HepG2 (cell line): Measurements from ENCODE around the gene CHN1.

ENCODE experiments used
- CTCF ChIP-seq: sonication (generic); formaldehyde crosslinking; IDR thresholded peaks from 2 replicates; pipeline ENCODE4 v1.5.0; 2020; ENCODE audit warnings: mild to moderate bottlenecking, missing genetic modification reagents, moderate library complexity
- RFX5 ChIP-seq: IDR thresholded peaks from 2 replicates; pipeline ENCODE4 v1.6.1; 2011; ENCODE audit warnings: low read depth, low read length, improper control_type of control experiment

- TF ChIP-seq RFX5 (no peak), CTCF (CRISPR knock-in tag) (no peak)
Observed at GRCh38 chr2:175039490-175039889, 34.3 kb upstream of the CHN1 start.
